ENCODE data around the gene RAX. TPM values are rescaled to one million over a fixed set of nuclear protein-coding genes. Genes with fewer than 3 reads are reported as not detected.

The RAX gene
- total RNA-seq, 1 experiment from 2014 or later, result 0.94 TPM

DNA sequence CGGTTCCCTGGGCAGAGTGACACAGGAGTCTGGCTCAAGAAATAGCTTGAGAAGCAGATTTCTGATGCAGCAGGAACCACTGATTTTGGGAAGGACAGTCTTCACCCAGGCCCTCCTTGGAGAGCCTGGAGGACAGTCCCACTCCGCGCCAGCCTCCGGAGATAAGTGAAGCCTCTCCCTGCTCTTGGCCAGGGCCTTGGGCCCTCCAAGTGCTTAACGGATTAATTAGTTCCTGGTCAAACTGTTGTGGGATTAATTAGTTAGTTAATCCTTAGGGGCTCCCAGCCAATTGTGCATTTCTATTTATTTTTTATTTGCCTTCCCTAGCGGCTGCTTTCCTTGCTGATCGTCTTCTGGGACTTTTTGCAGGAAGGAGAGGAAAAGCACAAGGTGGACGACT lies 25.6 kb upstream of the RAX start:
- Mint-ChIP-seq H3K36me3 (no peaks in the 10 kb centered on the region), H3K27me3 (ENCODE audit: low read depth) (peaks cover 34% of the 10 kb centered on the region), H3K27ac (no peak overlapping the region), H3K4me3 (no peak overlapping the region), H3K9me3 (no peaks in the 10 kb centered on the region), H3K4me1 (no peaks in the 10 kb centered on the region)
- TF ChIP-seq, protein P1, sequence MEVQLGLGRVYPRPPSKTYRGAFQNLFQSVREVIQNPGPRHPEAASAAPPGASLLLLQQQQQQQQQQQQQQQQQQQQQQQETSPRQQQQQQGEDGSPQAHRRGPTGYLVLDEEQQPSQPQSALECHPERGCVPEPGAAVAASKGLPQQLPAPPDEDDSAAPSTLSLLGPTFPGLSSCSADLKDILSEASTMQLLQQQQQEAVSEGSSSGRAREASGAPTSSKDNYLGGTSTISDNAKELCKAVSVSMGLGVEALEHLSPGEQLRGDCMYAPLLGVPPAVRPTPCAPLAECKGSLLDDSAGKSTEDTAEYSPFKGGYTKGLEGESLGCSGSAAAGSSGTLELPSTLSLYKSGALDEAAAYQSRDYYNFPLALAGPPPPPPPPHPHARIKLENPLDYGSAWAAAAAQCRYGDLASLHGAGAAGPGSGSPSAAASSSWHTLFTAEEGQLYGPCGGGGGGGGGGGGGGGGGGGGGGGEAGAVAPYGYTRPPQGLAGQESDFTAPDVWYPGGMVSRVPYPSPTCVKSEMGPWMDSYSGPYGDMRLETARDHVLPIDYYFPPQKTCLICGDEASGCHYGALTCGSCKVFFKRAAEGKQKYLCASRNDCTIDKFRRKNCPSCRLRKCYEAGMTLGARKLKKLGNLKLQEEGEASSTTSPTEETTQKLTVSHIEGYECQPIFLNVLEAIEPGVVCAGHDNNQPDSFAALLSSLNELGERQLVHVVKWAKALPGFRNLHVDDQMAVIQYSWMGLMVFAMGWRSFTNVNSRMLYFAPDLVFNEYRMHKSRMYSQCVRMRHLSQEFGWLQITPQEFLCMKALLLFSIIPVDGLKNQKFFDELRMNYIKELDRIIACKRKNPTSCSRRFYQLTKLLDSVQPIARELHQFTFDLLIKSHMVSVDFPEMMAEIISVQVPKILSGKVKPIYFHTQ (CRISPR knock-in tag; IDR thresholded peaks at IDR 0.05), result no peak
- TF ChIP-seq, protein P2, sequence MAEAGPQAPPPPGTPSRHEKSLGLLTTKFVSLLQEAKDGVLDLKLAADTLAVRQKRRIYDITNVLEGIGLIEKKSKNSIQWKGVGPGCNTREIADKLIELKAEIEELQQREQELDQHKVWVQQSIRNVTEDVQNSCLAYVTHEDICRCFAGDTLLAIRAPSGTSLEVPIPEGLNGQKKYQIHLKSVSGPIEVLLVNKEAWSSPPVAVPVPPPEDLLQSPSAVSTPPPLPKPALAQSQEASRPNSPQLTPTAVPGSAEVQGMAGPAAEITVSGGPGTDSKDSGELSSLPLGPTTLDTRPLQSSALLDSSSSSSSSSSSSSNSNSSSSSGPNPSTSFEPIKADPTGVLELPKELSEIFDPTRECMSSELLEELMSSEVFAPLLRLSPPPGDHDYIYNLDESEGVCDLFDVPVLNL (CRISPR knock-in tag; IDR thresholded peaks at IDR 0.05; ENCODE audit: borderline replicate concordance, low read depth), result no peak
- no peak for TF ChIP-seq NR2C2 (CRISPR knock-in tag; IDR thresholded peaks at IDR 0.05)
- no peak for TF ChIP-seq CREB1 (CRISPR knock-in tag; IDR thresholded peaks at IDR 0.05)
- no peak for TF ChIP-seq HMGA2 (CRISPR knock-in tag; IDR thresholded peaks at IDR 0.05)
- TF ChIP-seq ZNF138 (CRISPR knock-in tag; conservative IDR thresholded peaks at IDR 0.05), result no peak
- no peak for TF ChIP-seq TCF7 (CRISPR knock-in tag; IDR thresholded peaks at IDR 0.05; ENCODE audit: low read depth)
- no peak for TF ChIP-seq CREM (CRISPR knock-in tag; IDR thresholded peaks at IDR 0.05)
- TF ChIP-seq, protein P3, sequence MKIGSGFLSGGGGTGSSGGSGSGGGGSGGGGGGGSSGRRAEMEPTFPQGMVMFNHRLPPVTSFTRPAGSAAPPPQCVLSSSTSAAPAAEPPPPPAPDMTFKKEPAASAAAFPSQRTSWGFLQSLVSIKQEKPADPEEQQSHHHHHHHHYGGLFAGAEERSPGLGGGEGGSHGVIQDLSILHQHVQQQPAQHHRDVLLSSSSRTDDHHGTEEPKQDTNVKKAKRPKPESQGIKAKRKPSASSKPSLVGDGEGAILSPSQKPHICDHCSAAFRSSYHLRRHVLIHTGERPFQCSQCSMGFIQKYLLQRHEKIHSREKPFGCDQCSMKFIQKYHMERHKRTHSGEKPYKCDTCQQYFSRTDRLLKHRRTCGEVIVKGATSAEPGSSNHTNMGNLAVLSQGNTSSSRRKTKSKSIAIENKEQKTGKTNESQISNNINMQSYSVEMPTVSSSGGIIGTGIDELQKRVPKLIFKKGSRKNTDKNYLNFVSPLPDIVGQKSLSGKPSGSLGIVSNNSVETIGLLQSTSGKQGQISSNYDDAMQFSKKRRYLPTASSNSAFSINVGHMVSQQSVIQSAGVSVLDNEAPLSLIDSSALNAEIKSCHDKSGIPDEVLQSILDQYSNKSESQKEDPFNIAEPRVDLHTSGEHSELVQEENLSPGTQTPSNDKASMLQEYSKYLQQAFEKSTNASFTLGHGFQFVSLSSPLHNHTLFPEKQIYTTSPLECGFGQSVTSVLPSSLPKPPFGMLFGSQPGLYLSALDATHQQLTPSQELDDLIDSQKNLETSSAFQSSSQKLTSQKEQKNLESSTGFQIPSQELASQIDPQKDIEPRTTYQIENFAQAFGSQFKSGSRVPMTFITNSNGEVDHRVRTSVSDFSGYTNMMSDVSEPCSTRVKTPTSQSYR (CRISPR knock-in tag; IDR thresholded peaks at IDR 0.05), result no peak
- TF ChIP-seq NR3C1 (CRISPR knock-in tag; conservative IDR thresholded peaks at IDR 0.05; ENCODE audit: low read depth), result no peak
- no peak for TF ChIP-seq NR1H2 (CRISPR knock-in tag; IDR thresholded peaks at IDR 0.05)
- TF ChIP-seq ZNF423 (CRISPR knock-in tag; IDR thresholded peaks at IDR 0.05), result no peak
- TF ChIP-seq IRF2 (CRISPR knock-in tag; IDR thresholded peaks at IDR 0.05; ENCODE audit: borderline replicate concordance, low read depth), result no peak
- TF ChIP-seq ETV6 (CRISPR knock-in tag; IDR thresholded peaks at IDR 0.05), result no peak
- ChIA-PET CTCF (interaction anchor here (1.0 to 1.6 kb wide), 2 partner anchors 9 to 26 kb away, joined by 3 to 5 read pairs; partner anchors contain the start of gene RAX), POLR2A (interaction anchor here (0.8 kb wide), 1 partner anchor 9 kb away, joined by 8 read pairs; no protein-coding TSS in a partner anchor)
- DNase-seq (ENCODE audit: low spot score), result no peak
- no peak for ATAC-seq

DNA sequence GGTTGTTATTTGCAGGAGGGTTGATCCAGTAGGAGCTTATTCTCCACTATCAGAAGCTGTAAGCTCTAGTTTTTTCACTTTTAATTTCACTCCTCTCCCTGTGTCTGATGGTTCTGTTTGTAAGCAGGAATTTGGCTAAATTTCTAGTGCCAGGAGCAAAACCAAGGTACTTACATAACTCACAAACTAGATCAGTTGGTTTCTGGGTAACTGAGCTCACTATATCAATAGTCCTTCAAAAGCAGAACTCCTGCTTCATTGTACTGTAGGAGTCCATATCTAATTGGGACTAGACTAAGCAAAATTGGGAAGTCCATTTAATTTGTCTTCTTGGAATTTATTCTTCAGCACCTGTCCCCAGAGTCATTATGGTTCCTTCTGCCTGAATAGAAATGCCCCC lies 20.1 kb upstream of the RAX start:
- Mint-ChIP-seq H3K4me3 (no peak overlapping the region), H3K27me3 (ENCODE audit: low read depth) (peaks cover 50% of the 10 kb centered on the region), H3K9me3 (no peaks in the 10 kb centered on the region), H3K36me3 (no peaks in the 10 kb centered on the region), H3K27ac (no peak overlapping the region), H3K4me1 (peaks cover 3% of the 10 kb centered on the region; the same call in 1 of the 2 replicates)
- no peak for ATAC-seq
- CTCF ChIA-PET, result interaction anchor here (1.0 to 1.7 kb wide), 3 partner anchors 15 to 109 kb away, joined by 4 to 7 read pairs (median 7); no protein-coding TSS in a partner anchor
- POLR2A ChIA-PET, result no interaction called here
- DNase-seq (ENCODE audit: low spot score), result no peak
- TF ChIP-seq IRF2 (CRISPR knock-in tag; IDR thresholded peaks at IDR 0.05; ENCODE audit: borderline replicate concordance, low read depth) (no peak), TP53 (CRISPR knock-in tag; IDR thresholded peaks at IDR 0.05) (no peak), ZBTB21 (CRISPR knock-in tag; IDR thresholded peaks at IDR 0.05; ENCODE audit: borderline replicate concordance) (no peak), NFE2L1 (CRISPR knock-in tag; IDR thresholded peaks at IDR 0.05) (no peak), ZNF671 (CRISPR knock-in tag; IDR thresholded peaks at IDR 0.05) (no peak), TCF7 (CRISPR knock-in tag; IDR thresholded peaks at IDR 0.05; ENCODE audit: low read depth) (no peak), CBFB (CRISPR knock-in tag; IDR thresholded peaks at IDR 0.05; ENCODE audit: low read depth) (no peak)
- TF ChIP-seq, protein P4, sequence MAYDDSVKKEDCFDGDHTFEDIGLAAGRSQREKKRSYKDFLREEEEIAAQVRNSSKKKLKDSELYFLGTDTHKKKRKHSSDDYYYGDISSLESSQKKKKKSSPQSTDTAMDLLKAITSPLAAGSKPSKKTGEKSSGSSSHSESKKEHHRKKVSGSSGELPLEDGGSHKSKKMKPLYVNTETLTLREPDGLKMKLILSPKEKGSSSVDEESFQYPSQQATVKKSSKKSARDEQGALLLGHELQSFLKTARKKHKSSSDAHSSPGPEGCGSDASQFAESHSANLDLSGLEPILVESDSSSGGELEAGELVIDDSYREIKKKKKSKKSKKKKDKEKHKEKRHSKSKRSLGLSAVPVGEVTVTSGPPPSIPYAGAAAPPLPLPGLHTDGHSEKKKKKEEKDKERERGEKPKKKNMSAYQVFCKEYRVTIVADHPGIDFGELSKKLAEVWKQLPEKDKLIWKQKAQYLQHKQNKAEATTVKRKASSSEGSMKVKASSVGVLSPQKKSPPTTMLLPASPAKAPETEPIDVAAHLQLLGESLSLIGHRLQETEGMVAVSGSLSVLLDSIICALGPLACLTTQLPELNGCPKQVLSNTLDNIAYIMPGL (CRISPR knock-in tag; IDR thresholded peaks at IDR 0.05), result no peak
- TF ChIP-seq, protein P5, sequence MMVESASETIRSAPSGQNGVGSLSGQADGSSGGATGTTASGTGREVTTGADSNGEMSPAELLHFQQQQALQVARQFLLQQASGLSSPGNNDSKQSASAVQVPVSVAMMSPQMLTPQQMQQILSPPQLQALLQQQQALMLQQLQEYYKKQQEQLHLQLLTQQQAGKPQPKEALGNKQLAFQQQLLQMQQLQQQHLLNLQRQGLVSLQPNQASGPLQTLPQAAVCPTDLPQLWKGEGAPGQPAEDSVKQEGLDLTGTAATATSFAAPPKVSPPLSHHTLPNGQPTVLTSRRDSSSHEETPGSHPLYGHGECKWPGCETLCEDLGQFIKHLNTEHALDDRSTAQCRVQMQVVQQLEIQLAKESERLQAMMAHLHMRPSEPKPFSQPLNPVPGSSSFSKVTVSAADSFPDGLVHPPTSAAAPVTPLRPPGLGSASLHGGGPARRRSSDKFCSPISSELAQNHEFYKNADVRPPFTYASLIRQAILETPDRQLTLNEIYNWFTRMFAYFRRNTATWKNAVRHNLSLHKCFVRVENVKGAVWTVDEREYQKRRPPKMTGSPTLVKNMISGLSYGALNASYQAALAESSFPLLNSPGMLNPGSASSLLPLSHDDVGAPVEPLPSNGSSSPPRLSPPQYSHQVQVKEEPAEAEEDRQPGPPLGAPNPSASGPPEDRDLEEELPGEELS (CRISPR knock-in tag; IDR thresholded peaks at IDR 0.05), result no peak
- TF ChIP-seq, protein P6, sequence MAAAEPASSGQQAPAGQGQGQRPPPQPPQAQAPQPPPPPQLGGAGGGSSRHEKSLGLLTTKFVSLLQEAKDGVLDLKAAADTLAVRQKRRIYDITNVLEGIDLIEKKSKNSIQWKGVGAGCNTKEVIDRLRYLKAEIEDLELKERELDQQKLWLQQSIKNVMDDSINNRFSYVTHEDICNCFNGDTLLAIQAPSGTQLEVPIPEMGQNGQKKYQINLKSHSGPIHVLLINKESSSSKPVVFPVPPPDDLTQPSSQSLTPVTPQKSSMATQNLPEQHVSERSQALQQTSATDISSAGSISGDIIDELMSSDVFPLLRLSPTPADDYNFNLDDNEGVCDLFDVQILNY (CRISPR knock-in tag; IDR thresholded peaks at IDR 0.05), result no peak
